HG03025 (cell line): ENCODE results near the gene VIPR1.
"Not testable (repeated sequence)": the region's sequence is repeated elsewhere in the genome, so short reads cannot be mapped to it uniquely, and the experiment has no call there.

ENCODE experiments used
- ATAC-seq: cut with Tn5 transposase; IDR thresholded peaks from one replicate; pipeline ENCODE4 v1.9.1; 2021; ENCODE audit warnings: mild to moderate bottlenecking, moderate library complexity; ENCODE audit not compliant: unreplicated experiment, low FRiP score

Gene VIPR1

GRCh38 chr3:42562047-42562907 is 59.8 kb downstream of the VIPR1 start:
- no peak for ATAC-seq

DNA sequence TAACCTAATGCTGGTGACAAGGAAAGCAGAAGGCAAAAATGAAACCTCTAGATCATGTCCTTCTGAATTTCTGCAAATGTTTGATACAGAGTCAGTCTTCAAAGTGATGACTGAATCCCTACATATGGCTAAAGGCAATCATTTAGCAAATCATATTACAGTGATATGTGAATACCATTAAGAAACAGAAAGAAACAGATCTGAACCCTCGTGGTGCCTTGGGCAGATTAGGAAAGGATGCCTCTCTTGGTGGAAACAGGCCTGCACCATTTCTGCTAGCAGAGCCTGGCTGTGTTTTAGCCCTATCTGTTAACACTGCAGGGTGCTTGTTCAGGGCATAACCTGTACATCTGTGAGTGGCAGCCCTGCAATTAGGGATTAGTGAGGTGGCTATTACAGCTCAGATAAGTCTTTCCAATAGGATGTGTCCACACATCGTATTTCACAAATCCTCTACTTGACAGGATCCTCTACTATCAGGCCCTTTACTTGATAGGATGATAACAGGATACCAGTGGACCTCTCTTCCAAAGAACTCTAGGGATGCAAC is 67.2 kb downstream of the VIPR1 start:
- ATAC-seq, result no peak

DNA sequence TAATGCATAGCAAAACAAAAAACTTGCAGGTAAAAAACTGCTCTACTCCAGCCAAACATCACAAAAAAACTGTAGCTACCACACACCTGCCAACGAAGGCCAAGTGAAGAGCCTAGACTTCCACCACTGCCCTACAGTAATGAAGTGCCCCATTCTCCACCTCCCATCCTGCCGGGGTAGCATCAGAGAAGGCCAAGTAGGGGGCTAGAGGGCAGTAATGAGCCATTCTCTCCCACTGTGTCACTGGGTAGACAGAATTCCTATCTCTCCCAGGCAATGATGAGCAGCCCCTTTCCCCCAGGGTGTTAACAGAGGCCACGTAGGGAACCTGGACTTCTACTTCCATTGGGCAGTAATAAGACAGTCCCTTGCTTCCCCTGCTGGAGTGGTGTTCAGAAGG is 69.8 kb downstream of the VIPR1 start:
- ATAC-seq, result no peak

GRCh38 chr3:42575137-42575741 is 72.8 kb downstream of the VIPR1 start:
- ATAC-seq, result no peak

- no peak for ATAC-seq
These were observed 75.6 kb downstream of the VIPR1 start for GRCh38 chr3:42578054-42578453.

DNA sequence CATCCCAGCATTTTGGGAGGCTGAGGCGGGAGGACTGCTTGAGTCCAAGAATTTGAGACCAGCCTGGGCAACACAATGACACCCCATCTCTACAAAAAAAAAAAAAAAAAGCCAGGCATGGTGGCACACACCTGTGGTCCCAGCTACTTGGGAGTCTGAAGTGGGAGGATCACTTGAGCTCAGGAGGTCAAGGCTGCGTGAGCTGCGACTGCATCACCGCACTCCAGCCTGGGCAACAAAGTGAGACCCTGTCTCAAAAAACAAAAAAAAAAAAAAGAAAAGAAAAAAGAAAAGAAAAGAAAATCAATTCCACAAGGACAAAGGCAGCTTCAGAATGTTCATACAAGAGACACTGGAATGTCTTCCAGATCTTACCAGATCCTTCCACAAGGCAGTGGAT is 76.9 kb downstream of the VIPR1 start:
- not testable (repeated sequence) for ATAC-seq

DNA sequence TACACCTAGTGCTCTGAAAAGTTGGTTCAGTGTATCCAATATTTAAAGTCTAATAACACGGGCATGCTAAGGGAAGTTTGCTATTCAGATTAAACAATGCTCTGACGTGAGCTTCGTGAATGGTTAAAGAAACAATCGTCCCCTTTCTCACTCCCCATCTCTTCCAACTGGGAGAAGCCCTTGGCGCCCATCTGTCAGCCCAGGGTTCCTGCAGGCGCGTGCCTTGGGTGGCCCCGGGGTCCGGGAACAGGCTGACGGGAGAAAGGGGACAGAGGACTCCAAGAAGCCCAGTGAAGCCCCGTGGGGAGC is 78.9 kb downstream of the VIPR1 start:
- ATAC-seq, result no peak

- ATAC-seq, result peak; percentile 85
These were observed 79.4 kb downstream of the VIPR1 start, which contains the start of gene SEC22C for GRCh38 chr3:42581709-42582473. Gene SEC22C (minus strand): TSS chr3:42581967. CDS start chr3:42569046, 12,921 bp downstream.

DNA sequence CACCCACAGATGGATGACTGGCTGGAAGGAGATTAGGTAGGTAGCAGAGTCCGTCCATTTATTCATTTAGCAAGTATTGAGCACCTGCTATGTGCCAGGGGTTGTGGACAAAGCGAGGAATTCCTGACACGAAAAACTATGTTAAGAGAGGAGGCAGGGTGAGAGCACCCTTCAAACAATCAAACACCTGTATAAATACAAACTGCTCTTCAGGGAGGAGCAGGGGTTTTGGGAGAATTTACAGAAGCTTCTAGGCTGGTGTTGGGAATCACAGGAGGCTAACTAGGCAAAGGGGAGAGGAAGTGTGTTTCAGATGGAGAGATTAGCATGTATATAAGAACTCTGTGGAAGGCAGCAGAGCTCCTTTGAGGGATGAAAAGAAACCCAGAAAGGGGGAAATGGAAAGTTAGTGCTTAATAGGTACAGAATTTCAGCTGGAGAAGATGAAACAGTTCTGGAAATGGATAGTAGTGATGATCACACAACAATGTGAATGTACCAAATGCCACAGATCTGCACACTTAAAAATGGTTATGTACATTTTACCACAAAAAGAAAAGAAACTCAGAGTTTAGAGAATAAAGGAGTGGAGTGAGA is 80.1 kb downstream of the VIPR1 start:
- ATAC-seq, result no peak
